Purkinje cell (primary cell): Measurements from ENCODE around the gene C5AR1. TPM values are rescaled to one million over a fixed set of nuclear protein-coding genes. Genes with fewer than 3 reads are reported as not detected.

Experiments
- polyA plus RNA-seq: library from polyadenylated mRNA; unstranded; fragments of >200 nt; fragmentation: Nextera tagmentation; gene quantifications from 2 replicates; pipeline ENCODE4 v1.2.1, GENCODE V29; 2014

The C5AR1 gene
- 0.13 TPM in 1 of 2 replicates, not detected in the other for polyA plus RNA-seq

GRCh38 chr19:47309608-47310007 lies at the start of gene C5AR1:
Gene C5AR1 (plus strand): TSS chr19:47309861. CDS start chr19:47309896, 35 bp downstream.

GRCh38 chr19:47274071-47274890 lies 35.4 kb upstream of the C5AR1 start, which contains the start of gene INAFM1:
Gene INAFM1 (plus strand): TSS chr19:47274885. CDS start chr19:47274920, 35 bp downstream.

GRCh38 chr19:47331931-47332547 lies 22.4 kb downstream of the C5AR1 start, which contains the start of gene C5AR2:
Gene C5AR2 (plus strand): TSS chr19:47332175. CDS start chr19:47340800, 8,625 bp downstream.

GRCh38 chr19:47348819-47349795 lies 39.4 kb downstream of the C5AR1 start, which contains the start of gene DHX34:
Gene DHX34 (plus strand): TSS chr19:47349315. CDS start chr19:47353031, 3,716 bp downstream.

Other genes with a start within 250 kb of the C5AR1 start
- gene ZC3H4, start 196.1 kb upstream of the C5AR1 start, polyA plus RNA-seq = 9.1 and 10.6 TPM in 2 replicates
- gene SAE1, start 179.0 kb upstream of the C5AR1 start, polyA plus RNA-seq = 13.2 and 17.4 TPM in 2 replicates
- gene BBC3, start 78.7 kb upstream of the C5AR1 start, polyA plus RNA-seq = 0.42 TPM in 1 of 2 replicates, not detected in the other
- 0.11 TPM in 1 of 2 replicates, not detected in the other for gene CCDC9, start 53.3 kb upstream of the C5AR1 start, polyA plus RNA-seq
- 1.4 TPM in 1 of 2 replicates, not detected in the other for gene INAFM1, start 35.0 kb upstream of the C5AR1 start, polyA plus RNA-seq
- not detected in 2 replicates for gene C5AR2, start 22.3 kb downstream of the C5AR1 start, polyA plus RNA-seq
- gene DHX34, start 39.5 kb downstream of the C5AR1 start, polyA plus RNA-seq = 0.32 and 0.81 TPM in 2 replicates
- gene MEIS3, start 109.7 kb downstream of the C5AR1 start, polyA plus RNA-seq = 0.31 and 7.3 TPM in 2 replicates
- 0.24 and 3.9 TPM in 2 replicates for gene SLC8A2, start 162.0 kb downstream of the C5AR1 start, polyA plus RNA-seq
- gene KPTN, start 174.4 kb downstream of the C5AR1 start, polyA plus RNA-seq = 3.1 and 5.1 TPM in 2 replicates
- gene NAPA, start 205.2 kb downstream of the C5AR1 start, polyA plus RNA-seq = 72.5 and 109 TPM in 2 replicates